ENCODE measurements around the gene DEPDC5.
"Not testable (repeated sequence)": the region's sequence is repeated elsewhere in the genome, so short reads cannot be mapped to it uniquely, and the experiment has no call there.

Gene DEPDC5

DNA sequence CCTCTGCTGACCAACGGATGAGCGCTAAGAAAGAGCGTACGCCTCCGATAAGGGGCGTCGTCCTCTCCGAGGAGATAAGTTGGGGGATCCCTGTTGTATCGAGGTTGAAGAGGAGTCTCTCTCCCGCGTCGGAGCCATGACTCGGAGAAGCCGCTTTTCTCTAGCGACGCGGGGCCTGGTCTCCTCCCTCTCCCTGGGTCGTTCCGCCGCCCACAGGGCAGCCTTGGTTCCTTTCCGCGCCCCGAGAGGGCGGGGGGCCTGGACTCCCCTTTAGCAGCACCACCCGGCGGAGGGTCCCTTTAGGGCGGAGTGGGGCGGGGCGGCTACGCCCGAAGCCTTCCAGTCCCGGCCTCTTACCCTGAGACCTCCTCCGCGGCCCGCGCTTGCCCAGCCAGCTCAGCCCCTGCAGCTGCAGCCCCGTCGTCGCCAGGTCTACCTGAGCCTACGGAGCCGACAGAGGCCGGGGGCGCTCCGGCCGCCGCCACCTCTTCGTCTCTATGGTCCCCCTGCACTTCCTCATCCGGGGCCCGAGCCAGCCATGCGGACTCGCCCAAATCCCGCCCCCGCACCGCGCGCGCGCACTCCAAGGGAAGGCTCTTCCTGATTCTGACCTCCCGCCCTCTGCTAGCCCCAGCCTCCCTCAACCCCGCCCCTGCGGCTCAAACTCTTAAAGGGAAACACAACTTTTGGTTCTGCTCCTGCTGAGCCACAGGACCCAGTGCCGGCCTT lies 4.0 kb upstream of the DEPDC5 start, which contains the start of gene PRR14L:
PRR14L (minus strand) TSS at position 497 of the 729 bp plus-strand sequence. CDS start 11,272 bp downstream, outside the sequence.
- DNase-seq: peak; percentile 71

DNA sequence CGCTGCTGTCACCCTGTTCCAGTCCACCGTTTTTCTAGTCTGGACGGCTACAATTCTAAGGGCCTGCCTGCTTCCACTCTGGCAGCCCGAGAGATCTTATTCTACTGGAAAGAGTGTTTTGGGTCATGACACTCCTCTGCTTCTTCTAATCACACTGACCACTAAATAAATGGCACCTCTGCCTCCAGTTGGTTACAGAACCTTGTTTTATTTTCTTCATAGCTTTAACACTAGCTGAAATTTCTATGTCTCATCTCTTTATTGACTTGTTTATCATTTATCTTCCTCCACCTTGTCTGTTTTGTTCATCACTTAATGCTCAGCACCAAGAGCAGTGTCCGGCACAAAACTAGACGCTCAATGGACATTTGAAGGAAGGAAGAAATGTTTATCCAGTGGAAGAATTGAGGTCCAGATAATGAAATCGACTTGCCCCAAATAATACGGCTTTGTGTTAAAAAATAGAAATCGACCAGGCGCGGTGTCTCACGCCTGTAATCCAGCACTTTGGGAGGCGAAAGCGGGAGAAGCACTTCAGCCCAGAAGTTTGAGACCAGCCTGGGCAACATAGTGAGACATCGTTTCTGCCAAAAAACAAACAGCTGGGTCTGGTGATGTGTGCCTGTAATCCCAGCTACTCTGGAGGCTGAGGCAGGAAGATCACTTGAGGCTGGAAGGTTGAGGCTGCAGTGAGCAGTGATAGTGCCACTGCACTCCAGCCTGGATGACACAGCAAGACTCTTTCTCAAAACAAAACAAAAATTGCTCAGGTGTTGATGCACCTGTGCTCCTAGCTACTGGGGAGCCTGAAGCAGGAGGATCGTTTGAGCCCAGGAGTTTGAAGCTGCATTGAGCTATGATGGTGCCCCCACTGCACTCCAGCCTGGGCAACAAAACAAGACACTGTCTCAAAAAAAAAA lies 3.2 kb upstream of the DEPDC5 start:
- no peak for DNase-seq

DNA sequence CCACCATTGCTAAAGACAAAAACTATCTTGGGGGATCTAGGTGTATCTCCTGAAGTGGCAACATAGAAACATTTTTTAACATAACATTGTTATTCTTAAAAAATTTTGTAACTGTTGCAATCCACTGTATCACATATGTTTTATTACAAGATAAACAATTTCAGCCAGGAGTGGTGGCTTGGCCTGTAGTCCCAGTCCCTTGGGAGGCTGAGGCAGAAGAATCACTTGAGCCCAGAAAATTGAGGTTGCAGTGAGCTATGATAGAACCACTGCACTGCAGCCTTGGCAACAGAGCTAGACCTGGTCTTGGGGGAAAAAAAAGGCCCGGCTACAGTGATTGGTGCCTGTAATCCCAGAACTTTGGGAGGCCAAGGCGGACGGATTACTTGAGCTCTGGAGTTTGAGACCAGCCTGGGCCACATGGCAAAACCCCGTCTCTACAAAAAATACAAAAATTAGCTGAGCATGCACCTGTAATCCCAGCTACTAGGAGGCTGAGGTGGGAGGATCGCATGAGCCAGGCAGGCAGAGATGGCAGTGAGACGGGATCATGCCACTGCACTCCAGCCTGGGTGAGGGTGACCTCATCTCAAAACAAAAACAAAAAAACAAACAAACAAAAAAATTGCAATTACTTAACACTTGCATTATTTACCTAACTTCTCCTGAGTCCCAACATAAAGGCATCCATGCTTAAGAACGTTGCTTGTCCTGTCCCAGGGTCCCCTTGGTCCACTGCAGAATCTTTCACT lies 1.5 kb upstream of the DEPDC5 start:
- DNase-seq: no peak

DNA sequence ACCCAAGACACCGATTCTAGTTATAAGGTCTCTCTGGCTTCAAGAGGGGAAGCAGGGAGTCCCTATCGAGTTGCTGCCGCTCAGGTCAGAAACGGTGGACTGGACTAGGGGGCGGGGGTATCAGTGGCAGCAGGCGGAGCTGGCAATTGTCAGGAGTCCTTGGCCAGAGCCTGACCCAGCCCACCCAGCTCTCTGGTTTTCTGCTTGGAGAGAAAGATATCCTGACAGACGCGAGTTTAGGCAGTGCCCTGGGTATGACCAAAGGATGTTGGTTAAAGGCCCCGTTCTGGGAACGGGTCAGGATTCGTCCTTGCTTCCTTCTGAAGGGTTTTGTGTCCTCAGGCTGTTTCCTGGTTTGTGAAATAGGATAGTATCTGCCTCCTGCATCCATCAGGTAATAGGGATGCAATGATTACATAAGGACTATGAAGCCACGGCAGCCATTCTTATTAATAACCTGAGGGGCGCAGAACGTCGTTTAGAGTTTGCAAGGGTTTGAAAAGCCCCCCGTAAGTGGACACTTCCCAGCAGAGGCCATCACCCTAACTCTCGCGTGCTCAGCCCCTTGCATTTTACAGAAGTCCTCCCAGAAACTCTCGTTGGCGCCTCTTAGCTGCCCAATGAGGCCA lies 700 bp upstream of the DEPDC5 start:
- no peak for DNase-seq

DNA sequence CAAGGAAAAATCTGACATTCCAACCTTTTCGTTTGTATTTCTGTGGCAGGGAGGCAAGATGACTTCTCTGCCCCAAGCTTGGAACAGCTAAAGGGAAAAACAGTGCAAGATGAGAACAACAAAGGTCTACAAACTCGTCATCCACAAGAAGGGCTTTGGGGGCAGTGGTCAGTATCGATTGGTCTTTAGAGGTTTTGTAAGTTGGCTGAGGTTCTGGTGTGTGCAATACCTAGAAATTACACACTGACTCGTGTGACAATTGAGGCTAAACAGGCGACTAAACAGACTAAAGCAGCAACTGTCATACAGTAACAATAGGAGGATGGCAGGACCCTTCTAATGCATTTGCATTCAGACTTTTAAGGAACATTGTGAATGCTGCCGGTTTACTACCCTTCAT lies 994 bp downstream of the DEPDC5 start:
- DNase-seq: no peak

DNA sequence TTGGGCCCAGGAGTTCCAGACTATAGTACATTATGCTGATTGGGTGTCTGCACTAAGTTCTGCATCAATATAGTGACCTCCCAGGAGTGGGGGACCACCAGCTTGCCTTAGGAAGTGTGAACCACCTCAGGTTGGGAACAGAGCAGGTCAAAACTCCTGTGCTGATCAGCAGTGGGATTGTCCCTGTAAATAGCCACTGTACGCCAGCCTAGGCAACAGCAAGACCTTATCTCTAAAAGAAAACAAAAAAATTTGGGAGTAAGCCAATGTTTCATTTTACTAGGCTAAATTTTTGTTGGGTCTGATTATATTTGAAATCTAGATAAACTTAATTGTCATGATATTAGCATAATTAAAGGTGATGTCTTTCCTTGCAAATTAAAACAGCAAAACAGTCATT lies 3.4 kb downstream of the DEPDC5 start:
- DNase-seq: no peak

DNA sequence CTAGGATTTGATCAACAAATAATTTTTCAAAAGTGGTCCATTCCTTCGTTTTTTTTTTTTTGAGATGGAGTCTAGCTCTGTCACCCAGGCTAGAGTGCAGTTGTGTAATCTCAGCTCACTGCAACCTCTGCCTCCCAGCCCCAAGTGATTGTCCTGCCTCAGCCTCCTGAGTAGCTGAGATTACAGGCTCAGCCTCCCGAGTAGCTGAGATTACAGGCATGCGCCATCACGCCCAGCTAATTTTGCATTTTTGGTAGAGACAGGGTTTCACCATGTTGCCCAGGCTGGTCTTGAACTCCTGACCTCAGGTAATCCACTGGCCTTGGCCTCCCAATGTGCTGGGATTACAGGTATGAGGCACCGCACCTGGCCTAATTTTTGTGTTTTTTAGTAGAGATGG lies 5.0 kb downstream of the DEPDC5 start:
- DNase-seq: not testable (repeated sequence)

DNA sequence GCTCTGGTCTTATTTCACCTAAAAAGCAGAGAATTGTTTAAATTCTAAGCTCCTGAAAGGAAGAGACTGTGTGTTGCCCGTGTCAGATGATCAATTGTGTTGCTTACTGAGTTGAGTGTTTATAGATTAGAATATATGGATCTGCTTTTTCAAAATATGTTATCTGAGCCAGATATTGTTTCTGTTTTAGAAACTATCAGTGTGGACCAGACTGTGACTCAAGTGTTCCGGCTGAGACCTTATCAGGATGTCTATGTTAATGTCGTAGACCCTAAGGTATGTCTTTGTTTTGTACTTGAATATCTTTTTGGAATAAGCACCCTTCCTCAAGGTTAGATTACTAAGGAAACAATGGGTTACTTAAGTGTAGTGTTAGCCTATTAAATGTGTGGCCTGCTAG lies 11.0 kb downstream of the DEPDC5 start:
- no peak for DNase-seq

DNA sequence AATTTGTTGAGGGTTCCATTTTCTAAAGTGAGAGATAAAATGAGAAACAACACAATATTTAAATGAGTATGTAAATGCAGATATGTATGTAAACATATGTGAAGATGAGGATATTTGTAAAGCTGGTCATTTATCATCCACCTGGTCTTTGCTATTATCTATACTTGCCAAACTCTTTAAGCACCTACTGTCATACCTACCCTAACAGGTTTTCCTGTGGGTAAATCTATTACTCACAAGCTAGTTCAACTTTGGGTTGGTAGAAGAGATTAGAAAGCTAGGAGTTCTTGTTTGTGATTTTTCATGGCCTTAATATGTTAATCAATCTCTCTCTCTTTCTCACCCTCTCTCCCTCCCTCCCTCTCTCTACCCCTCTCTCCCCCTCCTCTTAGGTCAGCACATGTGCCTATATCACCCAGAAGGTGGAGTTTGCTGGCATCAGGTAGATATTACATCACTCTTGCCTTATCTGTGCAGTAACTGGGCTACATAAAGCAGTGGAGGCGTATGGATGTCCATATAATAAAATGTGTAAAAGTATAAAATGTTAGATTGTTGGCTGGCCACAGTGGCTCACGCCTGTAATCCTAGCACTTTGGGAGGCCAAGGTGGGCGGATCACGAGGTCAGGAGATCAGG lies 14.7 kb downstream of the DEPDC5 start:
- DNase-seq: no peak

DNA sequence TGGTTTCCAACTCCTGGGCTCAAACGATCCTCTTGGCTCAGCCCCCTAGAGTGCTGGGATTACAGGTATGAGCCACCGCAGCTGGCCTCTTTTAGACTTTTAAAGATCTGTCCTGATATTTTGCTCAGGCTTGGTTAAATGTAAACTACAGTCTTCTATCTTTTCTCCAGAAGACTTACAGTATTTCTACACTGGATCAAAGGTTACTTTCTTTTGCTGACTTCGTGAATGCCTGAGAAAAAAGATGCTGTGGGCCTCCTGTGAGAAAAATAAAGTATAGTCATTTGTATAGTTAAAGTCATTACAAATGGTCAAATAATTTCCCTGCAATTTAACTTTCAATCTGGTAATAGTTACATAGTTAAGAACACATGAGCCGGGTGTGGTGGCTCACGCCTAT lies 19.6 kb downstream of the DEPDC5 start:
- no peak for DNase-seq

DNA sequence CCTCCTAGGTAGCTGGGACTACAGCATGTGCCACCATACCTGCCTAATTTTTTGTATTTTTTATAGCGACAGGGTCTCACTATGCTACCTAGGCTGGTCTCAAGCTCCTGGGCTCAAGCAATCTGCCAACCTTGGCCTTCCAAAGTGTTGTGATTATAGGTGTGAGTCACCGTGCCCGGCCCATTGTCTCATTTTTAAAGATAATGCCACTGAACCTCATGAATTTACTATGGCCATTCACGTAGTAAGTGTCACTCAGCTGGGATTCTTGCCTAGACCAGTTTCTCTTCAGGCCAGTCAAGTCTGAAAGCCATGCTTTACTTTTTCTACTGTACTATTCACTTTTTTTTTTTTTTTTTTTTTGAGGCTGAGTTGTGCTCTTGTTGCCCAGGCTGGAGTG lies 22.4 kb downstream of the DEPDC5 start:
- DNase-seq: no peak

DNA sequence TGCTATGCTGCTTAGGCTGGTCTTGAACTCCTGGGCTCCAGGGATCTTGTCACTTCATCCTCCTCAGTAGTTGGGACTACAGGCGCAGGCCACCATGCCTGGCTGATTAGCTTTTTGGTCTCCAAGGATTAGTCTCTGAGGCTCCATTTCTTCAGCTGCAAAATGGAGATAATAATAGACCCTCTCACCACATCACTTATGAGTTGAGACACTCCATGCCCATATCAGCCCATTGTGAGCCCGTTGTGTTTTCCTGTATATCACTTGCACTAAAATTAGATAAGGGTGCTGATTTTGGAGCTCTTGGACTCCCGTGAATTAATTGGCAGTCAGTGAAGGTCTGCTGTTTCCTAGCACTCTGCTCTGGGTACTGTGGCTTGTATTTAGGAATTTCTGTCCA lies 36.0 kb downstream of the DEPDC5 start:
- no peak for DNase-seq

DNA sequence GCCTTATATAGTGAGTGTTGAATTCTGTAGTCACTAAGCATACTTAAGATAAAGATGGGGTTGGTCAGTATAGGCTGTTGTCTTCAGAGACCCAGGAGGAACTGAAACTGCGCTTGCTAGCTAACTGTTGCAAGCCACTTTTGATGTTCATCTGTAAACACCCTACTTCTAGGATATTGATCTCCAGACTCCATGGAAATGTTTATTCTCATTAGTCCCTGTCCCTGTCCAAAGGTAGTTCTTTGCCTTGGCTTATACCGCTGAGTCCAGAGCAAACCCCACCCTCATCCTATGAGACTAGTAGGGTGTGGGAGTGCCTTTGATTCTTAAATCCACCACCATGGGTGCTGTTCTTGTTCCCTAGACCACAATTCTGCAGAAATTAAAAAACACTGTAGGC lies 36.4 kb downstream of the DEPDC5 start:
- DNase-seq: no peak

DNA sequence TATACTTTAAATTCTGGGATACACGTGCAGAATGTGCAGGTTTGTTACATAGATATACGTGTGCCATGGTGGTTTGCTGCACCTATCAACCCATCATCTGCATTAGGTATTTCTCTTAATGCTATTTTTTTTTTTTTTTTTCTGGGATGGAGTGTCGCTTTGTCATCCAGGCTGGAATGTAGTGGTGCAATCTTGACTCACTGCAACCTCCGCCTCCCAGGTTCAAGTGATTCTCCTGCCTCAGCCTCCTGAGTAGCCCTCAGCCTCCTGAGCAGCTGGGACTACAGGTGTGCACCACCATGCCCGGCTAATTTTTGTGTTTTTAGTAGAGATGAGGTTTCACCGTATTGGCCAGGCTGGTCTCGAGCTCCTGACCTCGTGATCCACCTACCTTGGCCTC lies 45.5 kb downstream of the DEPDC5 start:
- not testable (repeated sequence) for DNase-seq

DNA sequence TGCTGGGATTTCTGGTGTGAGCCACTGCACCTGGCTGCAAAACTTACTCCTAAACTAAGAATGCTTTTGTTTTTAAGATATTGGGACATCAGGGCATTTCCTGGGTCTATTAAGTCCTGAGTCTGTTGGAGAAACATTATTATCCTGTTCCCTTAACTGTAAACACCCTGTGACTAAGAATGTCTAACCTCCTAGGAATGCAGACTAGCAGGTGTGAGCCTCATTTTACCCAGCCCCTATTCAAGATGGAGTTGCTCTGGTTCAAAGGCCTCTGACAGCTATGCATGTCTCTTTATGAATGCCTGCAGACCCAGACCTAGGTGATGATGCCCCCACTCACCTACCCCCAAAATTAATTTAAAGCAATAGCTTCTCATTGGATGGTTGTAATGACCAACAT lies 46.2 kb downstream of the DEPDC5 start:
- no peak for DNase-seq

DNA sequence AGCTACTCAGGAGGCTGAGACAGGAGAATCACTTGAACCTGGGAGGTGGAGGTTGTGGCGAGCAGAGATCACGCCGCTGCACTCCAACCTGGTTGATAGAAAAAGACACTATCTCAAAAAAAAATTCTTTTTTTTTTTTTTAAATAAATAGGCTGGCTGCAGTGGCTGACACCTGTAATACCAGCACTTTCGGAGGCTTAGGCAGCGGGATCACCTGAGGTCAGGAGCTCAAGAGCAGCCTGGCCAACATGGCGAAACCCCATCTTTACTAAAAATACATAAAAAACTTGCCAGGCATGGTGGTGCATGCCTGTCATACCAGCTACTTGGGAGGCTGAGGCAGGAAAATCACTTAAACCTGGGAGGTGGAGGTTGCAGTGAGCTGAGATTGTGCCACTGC lies 47.0 kb downstream of the DEPDC5 start:
- not testable (repeated sequence) for DNase-seq

DNA sequence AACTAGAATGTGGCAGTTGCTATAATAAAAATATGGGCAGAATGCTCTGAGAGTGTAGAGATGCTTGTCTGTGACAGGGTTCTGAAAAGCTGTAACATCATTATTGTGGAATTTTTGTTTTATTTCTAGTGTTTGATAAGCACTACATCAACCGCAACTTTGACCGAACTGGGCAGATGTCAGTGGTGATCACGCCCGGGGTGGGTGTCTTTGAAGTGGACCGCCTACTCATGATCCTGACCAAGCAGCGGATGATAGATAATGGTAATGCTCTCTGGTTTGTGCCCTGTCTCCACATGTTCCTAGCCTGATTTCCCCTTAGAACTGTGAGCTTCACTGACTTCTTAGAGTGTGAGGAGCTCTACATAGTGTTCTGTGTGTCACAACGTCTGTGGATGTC lies 48.8 kb downstream of the DEPDC5 start:
- DNase-seq: no peak

DNA sequence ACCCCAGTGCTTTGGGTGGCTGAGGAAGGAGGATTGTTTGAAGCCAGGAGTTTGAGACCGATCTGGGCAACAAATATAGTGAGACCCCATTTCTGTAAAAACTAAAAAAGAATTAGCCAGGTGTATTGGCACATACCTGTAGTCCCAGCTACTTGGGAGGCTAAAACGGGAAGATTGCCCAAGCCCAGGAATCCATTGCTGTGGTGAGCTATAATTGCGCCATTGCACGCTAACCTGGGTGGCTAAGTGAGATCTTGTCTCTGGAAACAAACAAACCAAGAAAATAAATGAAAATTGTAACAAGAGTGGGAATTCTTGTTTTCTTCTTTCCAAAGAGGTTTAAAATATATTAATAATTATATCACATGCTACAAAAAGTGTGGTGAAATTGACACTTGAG lies 52.9 kb downstream of the DEPDC5 start:
- DNase-seq: no peak

DNA sequence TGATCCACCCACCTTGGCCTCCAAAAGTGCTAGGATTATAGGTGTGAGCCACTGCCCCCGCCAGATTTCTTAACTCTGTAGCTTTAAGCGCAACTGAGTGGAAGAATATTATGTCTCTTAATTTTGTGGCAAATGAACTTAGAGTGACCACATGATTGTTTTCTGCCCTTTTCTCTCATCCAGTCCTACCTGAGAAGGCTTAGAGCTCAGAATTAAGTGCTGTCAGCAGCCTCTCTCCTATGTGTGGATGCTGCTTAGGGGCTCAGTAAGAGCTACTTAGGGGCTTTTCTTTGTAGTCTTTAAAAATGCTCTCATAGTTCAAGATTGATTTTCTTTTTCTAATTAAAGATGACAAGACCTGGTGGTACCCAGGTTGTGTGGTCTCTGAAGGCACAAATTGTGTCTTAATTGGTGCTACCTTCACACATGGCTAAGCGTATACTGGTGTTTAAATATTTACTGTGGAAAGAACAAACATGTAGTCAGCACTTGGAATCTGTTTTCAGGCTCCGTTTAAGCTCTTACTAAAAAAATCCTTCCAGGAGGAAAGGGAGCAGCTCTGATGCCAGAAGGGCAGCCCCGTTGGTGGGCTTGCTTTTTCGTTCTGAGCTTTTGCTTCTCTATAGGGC lies 59.3 kb downstream of the DEPDC5 start:
- no peak for DNase-seq

DNA sequence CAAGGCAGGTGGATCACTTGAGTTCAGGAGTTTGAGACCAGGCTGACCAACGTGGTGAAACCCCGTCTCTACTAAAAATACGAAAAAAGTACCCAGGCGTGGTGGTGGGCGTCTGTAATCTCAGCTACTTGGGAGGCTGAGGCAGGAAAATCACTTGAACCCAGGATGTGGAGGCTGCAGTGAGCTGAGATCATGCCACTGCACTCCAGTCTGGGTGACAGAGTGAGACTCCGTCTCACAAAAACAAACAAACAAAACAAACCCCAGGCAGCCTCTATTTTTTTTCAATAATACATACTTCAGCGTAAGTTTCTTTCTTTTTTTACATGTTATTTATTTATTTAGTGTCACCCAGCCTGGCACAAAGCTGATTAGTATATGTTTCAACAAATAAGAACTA lies 60.1 kb downstream of the DEPDC5 start:
- not testable (repeated sequence) for DNase-seq

DNA sequence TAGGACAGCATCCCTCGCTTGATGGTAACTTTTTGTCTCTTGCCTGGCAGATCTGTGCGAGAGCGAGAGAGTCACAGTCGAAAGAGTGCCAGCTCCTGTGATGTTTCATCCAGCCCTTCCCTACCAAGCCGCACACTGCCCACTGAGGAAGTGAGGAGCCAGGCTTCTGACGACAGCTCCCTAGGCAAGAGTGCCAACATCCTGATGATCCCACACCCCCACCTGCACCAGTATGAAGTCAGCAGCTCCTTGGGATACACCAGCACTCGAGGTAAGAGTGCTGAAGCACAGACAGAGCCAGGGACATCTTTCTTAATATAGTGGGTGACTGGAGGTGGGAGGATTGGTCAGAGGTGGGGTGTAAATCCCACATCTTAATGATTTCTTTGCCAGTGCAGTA lies 61.1 kb downstream of the DEPDC5 start:
- no peak for DNase-seq

DNA sequence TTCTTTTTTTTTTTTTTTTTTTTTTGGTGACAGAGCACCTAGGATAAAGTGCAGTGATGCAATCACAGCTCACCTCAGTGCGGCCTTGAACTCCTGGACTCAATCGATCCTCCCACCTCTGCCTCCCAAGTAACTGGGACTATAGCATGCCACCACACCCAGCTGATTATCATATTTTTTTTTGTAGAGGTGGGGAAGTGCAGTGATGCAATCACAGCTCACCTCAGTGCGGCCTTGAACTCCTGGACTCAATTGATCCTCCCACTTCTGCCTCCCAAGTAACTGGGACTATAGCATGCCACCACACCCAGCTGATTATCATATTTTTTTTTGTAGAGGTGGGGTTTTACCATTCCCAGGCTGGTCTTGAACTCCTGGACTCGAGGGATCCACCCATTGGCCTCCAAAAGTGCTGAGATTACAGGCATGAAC lies 61.6 kb downstream of the DEPDC5 start:
- DNase-seq: not testable (repeated sequence)

Data from cortex of kidney (tissue), 1 donor.